Neural progenitor cell (in vitro differentiated cells): ENCODE data around the gene NFIA.

Experiments used
- EZH2 ChIP-seq: fragments of 200-600 bp; sonication (generic); IDR thresholded peaks from 2 replicates; pipeline ENCODE4 v1.6.1; 2017; ENCODE audit warnings: antibody characterized with exemption, mild to moderate bottlenecking, moderate library complexity
- TF ChIP-seq, protein P1 (sequence below): fragments of 200-600 bp; sonication (generic); IDR thresholded peaks from 2 replicates; pipeline ENCODE4 v1.5.1; 2017; ENCODE audit warnings: antibody characterized with exemption, mild to moderate bottlenecking

- TF ChIP-seq, protein P1, sequence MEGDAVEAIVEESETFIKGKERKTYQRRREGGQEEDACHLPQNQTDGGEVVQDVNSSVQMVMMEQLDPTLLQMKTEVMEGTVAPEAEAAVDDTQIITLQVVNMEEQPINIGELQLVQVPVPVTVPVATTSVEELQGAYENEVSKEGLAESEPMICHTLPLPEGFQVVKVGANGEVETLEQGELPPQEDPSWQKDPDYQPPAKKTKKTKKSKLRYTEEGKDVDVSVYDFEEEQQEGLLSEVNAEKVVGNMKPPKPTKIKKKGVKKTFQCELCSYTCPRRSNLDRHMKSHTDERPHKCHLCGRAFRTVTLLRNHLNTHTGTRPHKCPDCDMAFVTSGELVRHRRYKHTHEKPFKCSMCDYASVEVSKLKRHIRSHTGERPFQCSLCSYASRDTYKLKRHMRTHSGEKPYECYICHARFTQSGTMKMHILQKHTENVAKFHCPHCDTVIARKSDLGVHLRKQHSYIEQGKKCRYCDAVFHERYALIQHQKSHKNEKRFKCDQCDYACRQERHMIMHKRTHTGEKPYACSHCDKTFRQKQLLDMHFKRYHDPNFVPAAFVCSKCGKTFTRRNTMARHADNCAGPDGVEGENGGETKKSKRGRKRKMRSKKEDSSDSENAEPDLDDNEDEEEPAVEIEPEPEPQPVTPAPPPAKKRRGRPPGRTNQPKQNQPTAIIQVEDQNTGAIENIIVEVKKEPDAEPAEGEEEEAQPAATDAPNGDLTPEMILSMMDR = no peak
- TF ChIP-seq EZH2 = no peak
These were observed 149.4 kb downstream of the NFIA start for GRCh38 chr1:61231795-61232194.
